ENCODE results near the gene ADGRB3.
"Not testable (repeated sequence)": the region's sequence is repeated elsewhere in the genome, so short reads cannot be mapped to it uniquely, and the experiment has no call there.

Gene ADGRB3

GRCh38 chr6:69265090-69265489 is 630.0 kb downstream of the ADGRB3 start:
- no peak for DNase-seq (ENCODE audit: low read depth)

- DNase-seq (ENCODE audit: low read depth): no peak
Measured at GRCh38 chr6:69265706-69266105, 630.6 kb downstream of the ADGRB3 start.

- no peak for DNase-seq (ENCODE audit: low read depth)
Measured at GRCh38 chr6:69276204-69276603, 641.1 kb downstream of the ADGRB3 start.

GRCh38 chr6:69279805-69280204 is 644.7 kb downstream of the ADGRB3 start:
- no peak for DNase-seq (ENCODE audit: low read depth)

- DNase-seq (ENCODE audit: low read depth): no peak
Measured at GRCh38 chr6:69280858-69281257, 645.8 kb downstream of the ADGRB3 start.

GRCh38 chr6:69284176-69284730 is 649.2 kb downstream of the ADGRB3 start:
- DNase-seq (ENCODE audit: low read depth): no peak

GRCh38 chr6:69285054-69285453 is 650.0 kb downstream of the ADGRB3 start:
- no peak for DNase-seq (ENCODE audit: low read depth)

- no peak for DNase-seq (ENCODE audit: low read depth)
Measured at GRCh38 chr6:69286331-69286730, 651.2 kb downstream of the ADGRB3 start.

- DNase-seq (ENCODE audit: low read depth): not testable (repeated sequence)
Measured at GRCh38 chr6:69288198-69288597, 653.1 kb downstream of the ADGRB3 start.

- no peak for DNase-seq (ENCODE audit: low read depth)
Measured at GRCh38 chr6:69289689-69290495, 654.8 kb downstream of the ADGRB3 start.

- no peak for DNase-seq (ENCODE audit: low read depth)
Measured at GRCh38 chr6:69293471-69293870, 658.4 kb downstream of the ADGRB3 start.

- DNase-seq (ENCODE audit: low read depth): no peak
Measured at GRCh38 chr6:69294407-69294806, 659.3 kb downstream of the ADGRB3 start.

GRCh38 chr6:69294862-69295261 is 659.8 kb downstream of the ADGRB3 start:
- DNase-seq (ENCODE audit: low read depth): no peak

GRCh38 chr6:69303382-69303781 is 668.3 kb downstream of the ADGRB3 start:
- DNase-seq (ENCODE audit: low read depth): no peak

GRCh38 chr6:69305456-69305855 is 670.4 kb downstream of the ADGRB3 start:
- no peak for DNase-seq (ENCODE audit: low read depth)

GRCh38 chr6:69308584-69308983 is 673.5 kb downstream of the ADGRB3 start:
- DNase-seq (ENCODE audit: low read depth): no peak

- no peak for DNase-seq (ENCODE audit: low read depth)
Measured at GRCh38 chr6:69311888-69312287, 676.8 kb downstream of the ADGRB3 start.

GRCh38 chr6:69314001-69314400 is 678.9 kb downstream of the ADGRB3 start:
- no peak for DNase-seq (ENCODE audit: low read depth)

GRCh38 chr6:69314531-69314930 is 679.4 kb downstream of the ADGRB3 start:
- no peak for DNase-seq (ENCODE audit: low read depth)

- DNase-seq (ENCODE audit: low read depth): no peak
Measured at GRCh38 chr6:69331886-69332285, 696.8 kb downstream of the ADGRB3 start.

GRCh38 chr6:69337311-69337710 is 702.2 kb downstream of the ADGRB3 start:
- no peak for DNase-seq (ENCODE audit: low read depth)

- no peak for DNase-seq (ENCODE audit: low read depth)
Measured at GRCh38 chr6:69338431-69339162, 703.5 kb downstream of the ADGRB3 start.

GRCh38 chr6:69339163-69339550 is 704.1 kb downstream of the ADGRB3 start:
- DNase-seq (ENCODE audit: low read depth): no peak
